ENCODE results near the gene SPRED3. TPM values are rescaled to one million over a fixed set of nuclear protein-coding genes. Genes with fewer than 3 reads are reported as not detected.

The SPRED3 gene
- total RNA-seq, 1 donor: 0.10 TPM

GRCh38 chr19:38434549-38435051 lies 46.1 kb downstream of the SPRED3 start:
- Histone ChIP-seq H3K9me3 (ENCODE audit: low read depth, low read length) (no peaks in the 10 kb centered on the region), H3K4me1 (ENCODE audit: insufficient read depth, low read length) (peaks cover 14% of the 10 kb centered on the region), H3K4me3 (ENCODE audit: low read length) (no peak overlapping the region), H3K27me3 (ENCODE audit: insufficient read depth, low read length) (peaks cover 10% of the 10 kb centered on the region)

GRCh38 chr19:38437295-38437694 lies 48.8 kb downstream of the SPRED3 start:
- peaks cover 14% of the 10 kb centered on the region for H3K4me1 ChIP-seq (ENCODE audit: insufficient read depth, low read length)
- peaks cover 10% of the 10 kb centered on the region for H3K27me3 ChIP-seq (ENCODE audit: insufficient read depth, low read length)
- H3K9me3 ChIP-seq (ENCODE audit: low read depth, low read length): no peaks in the 10 kb centered on the region
- H3K4me3 ChIP-seq (ENCODE audit: low read length): no peak overlapping the region

- no peak overlapping the region for H3K4me3 ChIP-seq (ENCODE audit: low read length)
- peaks cover 14% of the 10 kb centered on the region for H3K4me1 ChIP-seq (ENCODE audit: insufficient read depth, low read length)
- H3K9me3 ChIP-seq (ENCODE audit: low read depth, low read length): no peaks in the 10 kb centered on the region
- peaks cover 10% of the 10 kb centered on the region for H3K27me3 ChIP-seq (ENCODE audit: insufficient read depth, low read length)
Measured at GRCh38 chr19:38437917-38438316, 49.4 kb downstream of the SPRED3 start.

- Histone ChIP-seq H3K9me3 (ENCODE audit: low read depth, low read length) (no peaks in the 10 kb centered on the region), H3K4me1 (ENCODE audit: insufficient read depth, low read length) (no peaks in the 10 kb centered on the region), H3K27me3 (ENCODE audit: insufficient read depth, low read length) (no peaks in the 10 kb centered on the region), H3K4me3 (ENCODE audit: low read length) (no peak overlapping the region)
Measured at GRCh38 chr19:38440592-38440991, 52.1 kb downstream of the SPRED3 start.

- Histone ChIP-seq H3K4me1 (ENCODE audit: insufficient read depth, low read length) (no peaks in the 10 kb centered on the region), H3K9me3 (ENCODE audit: low read depth, low read length) (no peaks in the 10 kb centered on the region), H3K27me3 (ENCODE audit: insufficient read depth, low read length) (no peaks in the 10 kb centered on the region), H3K4me3 (ENCODE audit: low read length) (no peak overlapping the region)
Measured at GRCh38 chr19:38441657-38442348, 53.3 kb downstream of the SPRED3 start.

- Histone ChIP-seq H3K9me3 (ENCODE audit: low read depth, low read length) (no peaks in the 10 kb centered on the region), H3K4me3 (ENCODE audit: low read length) (no peak overlapping the region), H3K4me1 (ENCODE audit: insufficient read depth, low read length) (no peaks in the 10 kb centered on the region), H3K27me3 (ENCODE audit: insufficient read depth, low read length) (no peaks in the 10 kb centered on the region)
Measured at GRCh38 chr19:38442736-38443135, 54.2 kb downstream of the SPRED3 start.

- Histone ChIP-seq H3K4me3 (ENCODE audit: low read length) (no peak overlapping the region), H3K9me3 (ENCODE audit: low read depth, low read length) (no peaks in the 10 kb centered on the region), H3K27me3 (ENCODE audit: insufficient read depth, low read length) (no peaks in the 10 kb centered on the region), H3K4me1 (ENCODE audit: insufficient read depth, low read length) (no peaks in the 10 kb centered on the region)
Measured at GRCh38 chr19:38443458-38443999, 55.0 kb downstream of the SPRED3 start.

- Histone ChIP-seq H3K4me1 (ENCODE audit: insufficient read depth, low read length) (no peaks in the 10 kb centered on the region), H3K4me3 (ENCODE audit: low read length) (no peak overlapping the region), H3K27me3 (ENCODE audit: insufficient read depth, low read length) (no peaks in the 10 kb centered on the region), H3K9me3 (ENCODE audit: low read depth, low read length) (no peaks in the 10 kb centered on the region)
Measured at GRCh38 chr19:38444026-38444425, 55.5 kb downstream of the SPRED3 start.

GRCh38 chr19:38445362-38445761 lies 56.9 kb downstream of the SPRED3 start:
- H3K9me3 ChIP-seq (ENCODE audit: low read depth, low read length): no peaks in the 10 kb centered on the region
- no peaks in the 10 kb centered on the region for H3K4me1 ChIP-seq (ENCODE audit: insufficient read depth, low read length)
- H3K4me3 ChIP-seq (ENCODE audit: low read length): no peak overlapping the region
- H3K27me3 ChIP-seq (ENCODE audit: insufficient read depth, low read length): no peaks in the 10 kb centered on the region

GRCh38 chr19:38448225-38448624 lies 59.7 kb downstream of the SPRED3 start:
- Histone ChIP-seq H3K4me3 (ENCODE audit: low read length) (no peak overlapping the region), H3K9me3 (ENCODE audit: low read depth, low read length) (no peaks in the 10 kb centered on the region), H3K27me3 (ENCODE audit: insufficient read depth, low read length) (no peaks in the 10 kb centered on the region), H3K4me1 (ENCODE audit: insufficient read depth, low read length) (no peaks in the 10 kb centered on the region)

Other genes with a start within 250 kb of the SPRED3 start
- not detected for gene DPF1, start 164.5 kb upstream of the SPRED3 start, total RNA-seq
- 0.31 TPM for gene PPP1R14A, start 132.3 kb upstream of the SPRED3 start, total RNA-seq
- 34.5 TPM for gene SPINT2, start 124.1 kb upstream of the SPRED3 start, total RNA-seq
- gene C19orf33, start 84.4 kb upstream of the SPRED3 start, total RNA-seq: 3.1 TPM
- 27.4 TPM for gene YIF1B, start 72.8 kb upstream of the SPRED3 start, total RNA-seq
- 3.8 TPM for gene KCNK6, start 68.9 kb upstream of the SPRED3 start, total RNA-seq
- gene CATSPERG, start 52.9 kb upstream of the SPRED3 start, total RNA-seq: 1.9 TPM
- 88.1 TPM for gene PSMD8, start 14.1 kb upstream of the SPRED3 start, total RNA-seq
- gene GGN, start 663 bp upstream of the SPRED3 start, total RNA-seq: not detected
- 11.6 TPM for gene FAM98C, start 14.4 kb downstream of the SPRED3 start, total RNA-seq
- gene RASGRP4, start 37.5 kb downstream of the SPRED3 start, total RNA-seq: 19.3 TPM
- gene RYR1, start 45.0 kb downstream of the SPRED3 start, total RNA-seq: 0.10 TPM
- 29.1 TPM for gene MAP4K1, start 229.3 kb downstream of the SPRED3 start, total RNA-seq
- gene EIF3K, start 230.5 kb downstream of the SPRED3 start, total RNA-seq: 517 TPM

Data from mononuclear cell (primary cell).